ENCODE data around the gene FDXR.
"Not testable (repeated sequence)": the region's sequence is repeated elsewhere in the genome, so short reads cannot be mapped to it uniquely, and the experiment has no call there.

FDXR gene

GRCh38 chr17:74916851-74917199 lies 44.0 kb upstream of the FDXR start:
- H3K4me2 ChIP-seq: no peak overlapping the region
- no peak overlapping the region for H3K9ac ChIP-seq

GRCh38 chr17:74916136-74916850 lies 43.5 kb upstream of the FDXR start:
- Histone ChIP-seq H3K27me3 (peaks cover 26% of the 10 kb centered on the region), H3K9me3 (0 out of 2 replicates have a peak, but pooled peaks cover 3% of the 10 kb centered on the region), H3K9ac (no peak overlapping the region), H4K20me1 (peaks cover 5% of the 10 kb centered on the region; the same call in 1 of the 2 replicates), H3K4me2 (no peak overlapping the region), H3K4me3 (no peak overlapping the region), H3K4me1 (no peaks in the 10 kb centered on the region), H3K36me3 (no peaks in the 10 kb centered on the region), H3K27ac (no peak overlapping the region)
- TF ChIP-seq Cebpa-rat (IDR thresholded peaks at IDR 0.05): no peak

More at GRCh38 chr17:74916851-74917199, 44.0 kb upstream of the FDXR start:
- TF ChIP-seq Cebpa-rat (IDR thresholded peaks at IDR 0.05): no peak
- Histone ChIP-seq H3K4me1 (no peaks in the 10 kb centered on the region), H3K27ac (no peak overlapping the region), H3K4me3 (no peak overlapping the region), H3K9me3 (0 out of 2 replicates have a peak, but pooled peaks cover 3% of the 10 kb centered on the region), H3K36me3 (no peaks in the 10 kb centered on the region), H3K27me3 (peaks cover 31% of the 10 kb centered on the region), H4K20me1 (peaks cover 11% of the 10 kb centered on the region; the same call in 1 of the 2 replicates)

- H3K4me3 ChIP-seq, H3K9me3 ChIP-seq, H3K27me3 ChIP-seq, H3K4me1 ChIP-seq, H3K27ac ChIP-seq, H4K20me1 ChIP-seq, H3K4me2 ChIP-seq, H3K36me3 ChIP-seq, H3K9ac ChIP-seq: not testable (repeated sequence)
Observed at GRCh38 chr17:74911423-74911822, 38.6 kb upstream of the FDXR start.

- not testable (repeated sequence) for H3K9me3 ChIP-seq, H3K4me2 ChIP-seq, H3K4me1 ChIP-seq, H3K36me3 ChIP-seq, H3K27ac ChIP-seq, H3K4me3 ChIP-seq, H4K20me1 ChIP-seq, H3K9ac ChIP-seq, H3K27me3 ChIP-seq
Observed at GRCh38 chr17:74909097-74909496, 36.3 kb upstream of the FDXR start.

- Histone ChIP-seq H3K4me2 (no peak overlapping the region), H3K36me3 (no peaks in the 10 kb centered on the region), H3K4me3 (no peak overlapping the region), H3K4me1 (peaks cover 8% of the 10 kb centered on the region), H3K9me3 (peaks cover 5% of the 10 kb centered on the region; the same call in 1 of the 2 replicates), H3K27ac (no peak overlapping the region), H3K27me3 (no peaks in the 10 kb centered on the region), H4K20me1 (no peaks in the 10 kb centered on the region), H3K9ac (no peak overlapping the region)
- TF ChIP-seq Cebpa-rat (IDR thresholded peaks at IDR 0.05): no peak
Observed at GRCh38 chr17:74907012-74907411, 34.2 kb upstream of the FDXR start.

GRCh38 chr17:74906214-74906793 lies 33.5 kb upstream of the FDXR start:
- not testable (repeated sequence) for H3K9me3 ChIP-seq, H4K20me1 ChIP-seq, H3K4me2 ChIP-seq, H3K27me3 ChIP-seq, H3K4me3 ChIP-seq, H3K36me3 ChIP-seq, H3K27ac ChIP-seq, H3K9ac ChIP-seq
- peaks cover 15% of the 10 kb centered on the region for H3K4me1 ChIP-seq

- no peak overlapping the region for H3K4me3 ChIP-seq
- H3K9ac ChIP-seq: no peak overlapping the region
- TF ChIP-seq Cebpa-rat (IDR thresholded peaks at IDR 0.05): no peak
- no peaks in the 10 kb centered on the region for H3K36me3 ChIP-seq
- H3K4me2 ChIP-seq: no peak overlapping the region
- no peaks in the 10 kb centered on the region for H4K20me1 ChIP-seq
- peaks cover 19% of the 10 kb centered on the region for H3K4me1 ChIP-seq
- H3K27me3 ChIP-seq: no peaks in the 10 kb centered on the region
- H3K27ac ChIP-seq: no peak overlapping the region
- H3K9me3 ChIP-seq: peaks cover 5% of the 10 kb centered on the region; the same call in 1 of the 2 replicates
Observed at GRCh38 chr17:74904687-74905409, 32.1 kb upstream of the FDXR start.

- no peaks in the 10 kb centered on the region for H3K27me3 ChIP-seq
- peaks cover 19% of the 10 kb centered on the region for H3K4me1 ChIP-seq
- H3K36me3 ChIP-seq: no peaks in the 10 kb centered on the region
- H3K9ac ChIP-seq: no peak overlapping the region
- H3K4me2 ChIP-seq: no peak overlapping the region
- no peak for TF ChIP-seq Cebpa-rat (IDR thresholded peaks at IDR 0.05)
- peaks cover 5% of the 10 kb centered on the region; the same call in 1 of the 2 replicates for H3K9me3 ChIP-seq
- H4K20me1 ChIP-seq: no peaks in the 10 kb centered on the region
- no peak overlapping the region for H3K27ac ChIP-seq
- no peak overlapping the region for H3K4me3 ChIP-seq
Observed at GRCh38 chr17:74903671-74904070, 30.9 kb upstream of the FDXR start.

GRCh38 chr17:74903034-74903433 lies 30.2 kb upstream of the FDXR start:
- TF ChIP-seq Cebpa-rat (IDR thresholded peaks at IDR 0.05): no peak
- no peaks in the 10 kb centered on the region for H3K36me3 ChIP-seq
- peaks cover 5% of the 10 kb centered on the region; the same call in 1 of the 2 replicates for H3K9me3 ChIP-seq
- no peaks in the 10 kb centered on the region for H4K20me1 ChIP-seq
- H3K27me3 ChIP-seq: no peaks in the 10 kb centered on the region
- no peak overlapping the region for H3K4me3 ChIP-seq
- no peak overlapping the region for H3K27ac ChIP-seq
- no peak overlapping the region for H3K4me2 ChIP-seq
- H3K4me1 ChIP-seq: peaks cover 19% of the 10 kb centered on the region
- no peak overlapping the region for H3K9ac ChIP-seq
